OCI-LY7 (cell line): ENCODE data around the gene SERPINA3.

Source experiments
- EZH2phosphoT487 ChIP-seq: fragments of 200-600 bp; sonication (generic); IDR thresholded peaks from 2 replicates; pipeline ENCODE4 v1.6.1; 2018; ENCODE audit warnings: low read depth, borderline replicate concordance, mild to moderate bottlenecking, mixed run types, antibody characterized with exemption, low read length, moderate library complexity, mixed read lengths
- TF ChIP-seq, protein P1 (sequence below): fragments of 200-600 bp; sonication (generic); conservative IDR thresholded peaks from 2 replicates; pipeline ENCODE4 v1.5.1; 2014; ENCODE audit warnings: mild to moderate bottlenecking, antibody characterized with exemption, low read length, moderate library complexity, mixed read lengths

DNA sequence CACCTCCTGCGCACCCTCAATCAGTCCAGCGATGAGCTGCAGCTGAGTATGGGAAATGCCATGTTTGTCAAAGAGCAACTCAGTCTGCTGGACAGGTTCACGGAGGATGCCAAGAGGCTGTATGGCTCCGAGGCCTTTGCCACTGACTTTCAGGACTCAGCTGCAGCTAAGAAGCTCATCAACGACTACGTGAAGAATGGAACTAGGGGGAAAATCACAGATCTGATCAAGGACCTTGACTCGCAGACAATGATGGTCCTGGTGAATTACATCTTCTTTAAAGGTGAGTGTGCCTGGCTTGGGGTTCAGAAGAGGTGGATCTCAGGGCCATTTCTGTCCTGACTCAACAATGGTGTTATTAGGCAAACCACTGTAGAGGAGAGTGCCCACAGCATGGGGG, 2.6 kb downstream of the SERPINA3 start:
- TF ChIP-seq, protein P1, sequence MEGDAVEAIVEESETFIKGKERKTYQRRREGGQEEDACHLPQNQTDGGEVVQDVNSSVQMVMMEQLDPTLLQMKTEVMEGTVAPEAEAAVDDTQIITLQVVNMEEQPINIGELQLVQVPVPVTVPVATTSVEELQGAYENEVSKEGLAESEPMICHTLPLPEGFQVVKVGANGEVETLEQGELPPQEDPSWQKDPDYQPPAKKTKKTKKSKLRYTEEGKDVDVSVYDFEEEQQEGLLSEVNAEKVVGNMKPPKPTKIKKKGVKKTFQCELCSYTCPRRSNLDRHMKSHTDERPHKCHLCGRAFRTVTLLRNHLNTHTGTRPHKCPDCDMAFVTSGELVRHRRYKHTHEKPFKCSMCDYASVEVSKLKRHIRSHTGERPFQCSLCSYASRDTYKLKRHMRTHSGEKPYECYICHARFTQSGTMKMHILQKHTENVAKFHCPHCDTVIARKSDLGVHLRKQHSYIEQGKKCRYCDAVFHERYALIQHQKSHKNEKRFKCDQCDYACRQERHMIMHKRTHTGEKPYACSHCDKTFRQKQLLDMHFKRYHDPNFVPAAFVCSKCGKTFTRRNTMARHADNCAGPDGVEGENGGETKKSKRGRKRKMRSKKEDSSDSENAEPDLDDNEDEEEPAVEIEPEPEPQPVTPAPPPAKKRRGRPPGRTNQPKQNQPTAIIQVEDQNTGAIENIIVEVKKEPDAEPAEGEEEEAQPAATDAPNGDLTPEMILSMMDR = no peak
- no peak for TF ChIP-seq EZH2phosphoT487
